CD4-positive, alpha-beta T cell treated with Interleukin-4 for 1 hour (primary cell): ENCODE measurements around the gene ATP2C1.
A peak's percentile ranks its signal among the peaks of the same experiment; 100 is the strongest.

Experiments used
- DNase-seq, 2 donors: peaks; one replicate each; pipeline ENCODE4 v3.0.0-alpha.2; 2020 to 2022

The ATP2C1 gene

GRCh38 chr3:130991126-130991525 is 97.2 kb downstream of the ATP2C1 start:
- DNase-seq: no peak

GRCh38 chr3:130992344-130992743 is 98.5 kb downstream of the ATP2C1 start:
- DNase-seq: no peak

- DNase-seq: no peak
Observed at GRCh38 chr3:130997289-130997688, 103.4 kb downstream of the ATP2C1 start.

GRCh38 chr3:131001071-131001470 is 107.2 kb downstream of the ATP2C1 start:
- no peak for DNase-seq

GRCh38 chr3:131004603-131005002 is 110.7 kb downstream of the ATP2C1 start:
- DNase-seq: no peak

GRCh38 chr3:131007256-131007655 is 113.4 kb downstream of the ATP2C1 start:
- no peak for DNase-seq

GRCh38 chr3:131007782-131008181 is 113.9 kb downstream of the ATP2C1 start:
- no peak for DNase-seq

GRCh38 chr3:131008326-131008725 is 114.4 kb downstream of the ATP2C1 start:
- DNase-seq: no peak

GRCh38 chr3:131009698-131010097 is 115.8 kb downstream of the ATP2C1 start:
- no peak for DNase-seq

- no peak for DNase-seq
Observed at GRCh38 chr3:131018970-131019369, 125.1 kb downstream of the ATP2C1 start.

- no peak for DNase-seq
Observed at GRCh38 chr3:131020122-131020693, 126.3 kb downstream of the ATP2C1 start.

GRCh38 chr3:131025539-131025938 is 131.7 kb downstream of the ATP2C1 start:
- no peak for DNase-seq

GRCh38 chr3:131026321-131027151 is 132.7 kb downstream of the ATP2C1 start, which contains the start of the genes ASTE1 and NEK11:
ASTE1 (minus strand) TSS chr3:131026825; CDS start chr3:131025306, 1,519 bp downstream.
NEK11 (plus strand) TSS chr3:131026877; CDS start chr3:131029709, 2,832 bp downstream.
- peak; percentile 93 to 94 for DNase-seq

- DNase-seq: no peak
Observed at GRCh38 chr3:131028844-131029243, 135.0 kb downstream of the ATP2C1 start.

GRCh38 chr3:131031660-131032059 is 137.8 kb downstream of the ATP2C1 start:
- no peak for DNase-seq

GRCh38 chr3:131033480-131034080 is 139.7 kb downstream of the ATP2C1 start:
- peak in 1 of 2 donors; percentile 75 for DNase-seq

- no peak for DNase-seq
Observed at GRCh38 chr3:131036200-131036816, 142.4 kb downstream of the ATP2C1 start.

GRCh38 chr3:131036986-131037385 is 143.1 kb downstream of the ATP2C1 start:
- no peak for DNase-seq

GRCh38 chr3:131038326-131038725 is 144.4 kb downstream of the ATP2C1 start:
- DNase-seq: no peak

- peak; percentile 42 to 65 for DNase-seq
Observed at GRCh38 chr3:131042271-131042985, 148.5 kb downstream of the ATP2C1 start.

GRCh38 chr3:131047582-131047981 is 153.7 kb downstream of the ATP2C1 start:
- DNase-seq: no peak

- DNase-seq: no peak
Observed at GRCh38 chr3:131048030-131048429, 154.1 kb downstream of the ATP2C1 start.

GRCh38 chr3:131050001-131050400 is 156.1 kb downstream of the ATP2C1 start:
- DNase-seq: no peak
